IMR-90 (cell line): ENCODE data around the gene PAX3. TPM values are rescaled to one million over a fixed set of nuclear protein-coding genes. Genes with fewer than 3 reads are reported as not detected.

Experiments
- ATAC-seq: fragments of 200-7000 bp; cut with Tn5 transposase; 2 replicates; pipeline ENCODE4 v1.9.1; 2020; ENCODE audit warnings: low read depth, mild to moderate bottlenecking, moderate library complexity
- BruUV-seq: library from RNA; stranded (reverse); fragments of 400-500 nt; replicated peaks from 2 replicates; lab custom pipeline; 2021; lab: Mats Ljungman, UMichigan
- CTCF ChIA-PET: fragments of 300-600 bp; formaldehyde crosslinking; extraction: SDS; loops from one replicate; lab custom pipeline; 2021; ENCODE audit warnings: antibody characterized with exemption; lab: Yijun Ruan, JAX
- POLR2A ChIA-PET: fragments of 300-600 bp; sonication (Branson Sonifier 250); formaldehyde crosslinking; loops from one replicate; lab custom pipeline; 2022; ENCODE audit warnings: antibody characterized with exemption; ENCODE audit not compliant: unreplicated experiment; lab: Charles Lee
- DNase-seq: peaks from one replicate; pipeline ENCODE4 v3.0.0; 2013
- H2AFZ ChIP-seq: replicated peaks from 2 replicates; pipeline ENCODE3; 2013; ENCODE audit warnings: low read length, mild to moderate bottlenecking; ENCODE audit not compliant: poor library complexity
- H2AK5ac ChIP-seq: 2 replicates; pipeline ENCODE4 v1.6.1; 2013; ENCODE audit warnings: low read depth, low read length, inconsistent platforms
- H2AK9ac ChIP-seq: replicated peaks from 2 replicates; pipeline ENCODE3; 2013; ENCODE audit warnings: mild to moderate bottlenecking, low read depth, low read length, moderate library complexity; ENCODE audit not compliant: poor library complexity
- H2BK120ac ChIP-seq: 2 replicates; pipeline ENCODE4 v1.6.1; 2013; ENCODE audit warnings: low read depth, low read length, inconsistent platforms
- H2BK15ac ChIP-seq: 3 replicates; pipeline ENCODE4 v1.6.1; 2013; ENCODE audit warnings: low read depth, low read length, inconsistent platforms
- H2BK20ac ChIP-seq: 2 replicates; pipeline ENCODE4 v1.6.1; 2013; ENCODE audit warnings: low read depth, mild to moderate bottlenecking, inconsistent platforms, low read length, moderate library complexity
- H2BK5ac ChIP-seq: 2 replicates; pipeline ENCODE4 v1.6.1; 2013; ENCODE audit warnings: mild to moderate bottlenecking, low read depth, low read length, inconsistent platforms; ENCODE audit not compliant: poor library complexity, severe bottlenecking
- H3K14ac ChIP-seq: replicated peaks from 2 replicates; pipeline ENCODE4 v1.6.1; 2013; ENCODE audit warnings: low read depth, low read length, inconsistent platforms
- H3K18ac ChIP-seq: 2 replicates; pipeline ENCODE4 v1.6.1; 2013; ENCODE audit warnings: low read depth, low read length, control low read depth
- H3K23ac ChIP-seq: 2 replicates; pipeline ENCODE4 v1.6.1; 2013; ENCODE audit warnings: low read depth, low read length, inconsistent platforms
- H3K27ac ChIP-seq: 2 replicates; pipeline ENCODE4 v1.5.1; 2013; ENCODE audit warnings: mild to moderate bottlenecking, control low read depth, low read length; ENCODE audit not compliant: insufficient read depth
- H3K27me3 ChIP-seq: 2 replicates; pipeline ENCODE4 v1.6.1; 2013; ENCODE audit warnings: low read length; ENCODE audit not compliant: control insufficient read depth, insufficient read depth
- H3K36me3 ChIP-seq: 2 replicates; pipeline ENCODE4 v1.6.1; 2013; ENCODE audit warnings: low read length, mixed read lengths; ENCODE audit not compliant: control insufficient read depth, insufficient read depth
- H3K4ac ChIP-seq: 2 replicates; pipeline ENCODE4 v1.6.1; 2013; ENCODE audit warnings: low read depth, low read length, inconsistent platforms
- H3K4me1 ChIP-seq: 2 replicates; pipeline ENCODE4 v1.6.1; 2013; ENCODE audit warnings: low read length, mixed read lengths; ENCODE audit not compliant: control insufficient read depth, insufficient read depth
- H3K4me2 ChIP-seq: 2 replicates; pipeline ENCODE4 v1.6.1; 2013; ENCODE audit warnings: low read depth, mild to moderate bottlenecking, control low read depth, low read length, moderate library complexity
- H3K4me3 ChIP-seq: 2 replicates; pipeline ENCODE4 v1.5.1; 2013; ENCODE audit warnings: low read depth, mild to moderate bottlenecking, control low read depth, low read length, moderate library complexity; ENCODE audit not compliant: insufficient read depth
- H3K56ac ChIP-seq: 2 replicates; pipeline ENCODE4 v1.6.1; 2013; ENCODE audit warnings: low read length, inconsistent platforms; ENCODE audit not compliant: insufficient read depth; ENCODE audit errors: extremely low read depth
- H3K79me1 ChIP-seq, 2 experiments: 2 replicates each; pipeline ENCODE4 v1.6.1; 2013; ENCODE audit warnings: low read length in 2 of 2, inconsistent platforms in 1 of 2, low read depth in 1 of 2
- H3K9ac ChIP-seq: 2 replicates; pipeline ENCODE4 v1.6.1; 2013; ENCODE audit warnings: low read depth, low read length, control low read depth
- H3K9me1 ChIP-seq: 2 replicates; pipeline ENCODE4 v1.6.1; 2013; ENCODE audit warnings: low read length, inconsistent platforms; ENCODE audit not compliant: insufficient read depth
- H3K9me3 ChIP-seq: 2 replicates; pipeline ENCODE4 v1.6.1; 2013; ENCODE audit warnings: low read length; ENCODE audit not compliant: control insufficient read depth, insufficient read depth
- H4K20me1 ChIP-seq: 2 replicates; pipeline ENCODE4 v1.6.1; 2013; ENCODE audit warnings: low read length, inconsistent platforms; ENCODE audit not compliant: insufficient read depth
- H4K5ac ChIP-seq: 2 replicates; pipeline ENCODE4 v1.6.1; 2013; ENCODE audit warnings: mild to moderate bottlenecking, low read depth, low read length, control low read depth
- H4K8ac ChIP-seq, 2 experiments: 2 replicates each; pipeline ENCODE4 v1.6.1; 2013; ENCODE audit warnings: low read depth in 2 of 2, low read length in 2 of 2, control low read depth in 1 of 2, inconsistent platforms in 1 of 2
- H4K91ac ChIP-seq: 2 replicates; pipeline ENCODE4 v1.6.1; 2013; ENCODE audit warnings: low read depth, low read length, inconsistent platforms; ENCODE audit not compliant: insufficient read depth
- BHLHE40 ChIP-seq: fragments of 150-350 bp; IDR thresholded peaks from 2 replicates; pipeline ENCODE4 v1.6.1; 2016; ENCODE audit warnings: mild to moderate bottlenecking, low read depth, low read length
- CEBPB ChIP-seq: IDR thresholded peaks from 2 replicates; pipeline ENCODE4 v1.6.1; 2012; ENCODE audit warnings: low read depth, low read length, improper control_type of control experiment
- CHD1 ChIP-seq: IDR thresholded peaks from 2 replicates; pipeline ENCODE4 v1.6.1; 2012; ENCODE audit warnings: low read depth, low read length, improper control_type of control experiment
- CTCF ChIP-seq: conservative IDR thresholded peaks from 2 replicates; pipeline ENCODE4 v1.5.1; 2012; ENCODE audit warnings: mild to moderate bottlenecking, low read depth, low read length, improper control_type of control experiment
- FOS ChIP-seq: fragments of 150-350 bp; IDR thresholded peaks from 2 replicates; pipeline ENCODE4 v1.6.1; 2016; ENCODE audit warnings: low read depth, low read length
- MAFK ChIP-seq: IDR thresholded peaks from 2 replicates; pipeline ENCODE4 v1.6.1; 2012; ENCODE audit warnings: low read depth, low read length, improper control_type of control experiment
- MAZ ChIP-seq: IDR thresholded peaks from 2 replicates; pipeline ENCODE4 v1.6.1; 2012; ENCODE audit warnings: low read depth, mild to moderate bottlenecking, low read length, improper control_type of control experiment, moderate library complexity, borderline replicate concordance
- MXI1 ChIP-seq: IDR thresholded peaks from 2 replicates; pipeline ENCODE4 v1.6.1; 2012; ENCODE audit warnings: low read depth, mild to moderate bottlenecking, low read length, moderate library complexity, borderline replicate concordance
- POLR2A ChIP-seq: IDR thresholded peaks from 2 replicates; pipeline ENCODE4 v1.6.1; 2012; ENCODE audit warnings: mild to moderate bottlenecking, low read depth, low read length
- RAD21 ChIP-seq: IDR thresholded peaks from 2 replicates; pipeline ENCODE4 v1.6.1; 2012; ENCODE audit warnings: low read length, improper control_type of control experiment
- RFX5 ChIP-seq: IDR thresholded peaks from 2 replicates; pipeline ENCODE4 v1.8.0; 2012; ENCODE audit warnings: low read depth, mild to moderate bottlenecking, low read length, moderate library complexity
- SMC3 ChIP-seq: fragments of 150-350 bp; IDR thresholded peaks from 2 replicates; pipeline ENCODE4 v1.6.1; 2016; ENCODE audit warnings: low read depth, mild to moderate bottlenecking, antibody characterized with exemption, low read length, moderate library complexity
- dilution Hi-C: fragments of 300-500 bp; cut with HindIII; formaldehyde crosslinking; loops from one replicate; pipeline ENCODE4 v1.14.3; 2018; ENCODE audit warnings: low sequenced_read_pairs; ENCODE audit not compliant: unreplicated experiment
- in situ Hi-C: fragments of 300-500 bp; cut with MboI; formaldehyde crosslinking; loops from 3 replicates; pipeline ENCODE4 v1.14.3; 2019; ENCODE audit warnings: low sequenced_read_pairs, inconsistent platforms, mixed read lengths
- intact Hi-C: fragments of 100-400 bp; cut with micrococcal nuclease; formaldehyde crosslinking; loops from 2 replicates; pipeline ENCODE4 v1.10.0; 2022
- polyA plus RNA-seq, 3 experiments: library from polyadenylated mRNA; depleted of rRNA; stranded (reverse); fragments of >200 nt; gene quantifications; 2 replicates each; pipeline ENCODE4 v1.2.3, GENCODE V29; 2012; ENCODE audit warnings: low replicate concordance in 1 of 3
- total RNA-seq: library from RNA; depleted of rRNA; stranded (reverse); fragments of >200 nt; gene quantifications from 2 replicates; pipeline ENCODE4 v1.2.3, GENCODE V29; 2012

The PAX3 gene
- total and polyA plus RNA-seq, 2 of the 4 experiments (the other 2 are of a cell fraction): not detected

- Histone ChIP-seq H3K14ac (no peak overlapping the region), H2AK5ac (no peak overlapping the region), H2AK9ac (no peak overlapping the region), H3K4me1 (no peaks in the 10 kb centered on the region), H4K5ac (no peak overlapping the region), H3K4me2 (no peak overlapping the region), H3K4me3 (no peak overlapping the region), H3K18ac (no peak overlapping the region), H2BK20ac (no peak overlapping the region), H3K56ac (no peak overlapping the region), H2AFZ (no peak overlapping the region), H4K91ac (no peak overlapping the region), H4K20me1 (no peaks in the 10 kb centered on the region), H3K9me3 (no peaks in the 10 kb centered on the region), H2BK5ac (no peak overlapping the region), H3K27ac (no peak overlapping the region), H3K9ac (no peak overlapping the region), H3K36me3 (no peaks in the 10 kb centered on the region), H3K79me1 (no peaks in the 10 kb centered on the region), H3K23ac (no peak overlapping the region), H3K9me1 (no peaks in the 10 kb centered on the region), H2BK15ac (no peak overlapping the region), H3K4ac (no peak overlapping the region), H2BK120ac (no peak overlapping the region), H3K27me3 (no peaks in the 10 kb centered on the region), H4K8ac (no peak overlapping the region)
- ChIA-PET POLR2A (no interaction called here), CTCF (no interaction called here)
- ATAC-seq: no peak
- intact Hi-C loops: no loop called here
- TF ChIP-seq POLR2A: no peak
- TF ChIP-seq FOS: no peak
- TF ChIP-seq MXI1: no peak
- no peak for TF ChIP-seq CTCF
- no peak for TF ChIP-seq BHLHE40
- no peak for TF ChIP-seq MAFK
- TF ChIP-seq CEBPB: no peak
- TF ChIP-seq CHD1: no peak
- no peak for TF ChIP-seq RFX5
- no peak for TF ChIP-seq SMC3
- no peak for TF ChIP-seq RAD21
- TF ChIP-seq MAZ: no peak
- in situ Hi-C loops: no loop called here
- dilution Hi-C loops: no loop called here
- no peak for DNase-seq
- no TSS peak for BruUV-seq
Measured at GRCh38 chr2:222179592-222179991, 119.2 kb downstream of the PAX3 start.
